Neural progenitor cell (in vitro differentiated cells): ENCODE data around the gene FGF7. TPM values are rescaled to one million over a fixed set of nuclear protein-coding genes. Genes with fewer than 3 reads are reported as not detected.
"Not testable (repeated sequence)": the region's sequence is repeated elsewhere in the genome, so short reads cannot be mapped to it uniquely, and the experiment has no call there.

Source experiments
- DNase-seq: peaks from one replicate; pipeline ENCODE4 v3.0.0-alpha.2; 2016; ENCODE audit warnings: low spot score
- H2AFZ ChIP-seq: fragments of 200-600 bp; sonication (generic); replicated peaks from 2 replicates; pipeline ENCODE4 v1.6.1; 2016; ENCODE audit warnings: antibody characterized with exemption
- H3F3A ChIP-seq: fragments of 200-600 bp; sonication (generic); 2 replicates; pipeline ENCODE4 v1.6.1; 2016; ENCODE audit warnings: antibody characterized with exemption, low read depth
- H3K27ac ChIP-seq: fragments of 200-600 bp; sonication (generic); 2 replicates; pipeline ENCODE4 v1.5.1; 2016; ENCODE audit warnings: mild to moderate bottlenecking
- H3K27me3 ChIP-seq: fragments of 200-600 bp; sonication (generic); 2 replicates; pipeline ENCODE4 v1.6.1; 2016; ENCODE audit warnings: mild to moderate bottlenecking, moderate library complexity
- H3K36me3 ChIP-seq: fragments of 200-600 bp; sonication (generic); 2 replicates; pipeline ENCODE4 v1.5.1; 2016
- H3K4me1 ChIP-seq: fragments of 200-600 bp; sonication (generic); 2 replicates; pipeline ENCODE4 v1.6.1; 2016; ENCODE audit warnings: mixed run types
- H3K4me2 ChIP-seq: fragments of 200-600 bp; sonication (generic); 2 replicates; pipeline ENCODE4 v1.6.1; 2016
- H3K4me3 ChIP-seq: fragments of 200-600 bp; sonication (generic); 2 replicates; pipeline ENCODE4 v1.5.1; 2016
- H3K79me2 ChIP-seq: fragments of 200-600 bp; sonication (generic); 2 replicates; pipeline ENCODE4 v1.6.1; 2016; ENCODE audit warnings: low read depth
- H3K9ac ChIP-seq: fragments of 200-600 bp; sonication (generic); 2 replicates; pipeline ENCODE4 v1.6.1; 2016
- H3K9me3 ChIP-seq: fragments of 200-600 bp; sonication (generic); 2 replicates; pipeline ENCODE4 v1.5.1; 2016; ENCODE audit warnings: low read depth
- H4K20me1 ChIP-seq: fragments of 200-600 bp; sonication (generic); 2 replicates; pipeline ENCODE4 v1.6.1; 2016; ENCODE audit warnings: low read depth
- H3K27ac Mint-ChIP-seq: 3 replicates; pipeline ENCODE4 v1.8.0; 2021; ENCODE audit warnings: mixed read lengths
- H3K27me3 Mint-ChIP-seq: 2 replicates; pipeline ENCODE4 v1.8.0; 2022; ENCODE audit warnings: low read depth, mild to moderate bottlenecking, inconsistent platforms, moderate library complexity, mixed read lengths; ENCODE audit not compliant: insufficient read depth
- H3K36me3 Mint-ChIP-seq: 3 replicates; pipeline ENCODE4 v1.8.0; 2021; ENCODE audit warnings: mixed read lengths
- H3K4me1 Mint-ChIP-seq: 3 replicates; pipeline ENCODE4 v1.8.0; 2021; ENCODE audit warnings: mixed read lengths
- H3K4me3 Mint-ChIP-seq: 3 replicates; pipeline ENCODE4 v1.8.0; 2021; ENCODE audit warnings: mild to moderate bottlenecking, moderate library complexity, mixed read lengths
- H3K9me3 Mint-ChIP-seq: 3 replicates; pipeline ENCODE4 v1.8.0; 2020; ENCODE audit warnings: mixed read lengths
- CTCF ChIP-seq: fragments of 200-600 bp; sonication (generic); IDR thresholded peaks from 2 replicates; pipeline ENCODE4 v1.5.1; 2017; ENCODE audit warnings: antibody characterized with exemption, mild to moderate bottlenecking
- EZH2 ChIP-seq: fragments of 200-600 bp; sonication (generic); IDR thresholded peaks from 2 replicates; pipeline ENCODE4 v1.6.1; 2017; ENCODE audit warnings: antibody characterized with exemption, mild to moderate bottlenecking, moderate library complexity
- EZH2phosphoT487 ChIP-seq: fragments of 200-600 bp; sonication (generic); IDR thresholded peaks from 2 replicates; pipeline ENCODE4 v1.6.1; 2017; ENCODE audit warnings: antibody characterized with exemption
- total RNA-seq: library from RNA; depleted of rRNA; stranded (reverse); fragments of >200 nt; gene quantifications from 2 replicates; pipeline ENCODE4 v1.2.3, GENCODE V29; 2015; ENCODE audit warnings: low replicate concordance

Gene FGF7
- total RNA-seq, 1 donor from 2014 or later = not detected

- H3K27me3 ChIP-seq = no peaks in the 10 kb centered on the region
- no peaks in the 10 kb centered on the region for H3K36me3 Mint-ChIP-seq
- H3K4me1 ChIP-seq = no peaks in the 10 kb centered on the region
- no peaks in the 10 kb centered on the region for H3K36me3 ChIP-seq
- H3K27ac Mint-ChIP-seq = no peak overlapping the region
- no peak overlapping the region for H3K9ac ChIP-seq
- H3K4me3 ChIP-seq = no peak overlapping the region
- no peaks in the 10 kb centered on the region for H3F3A ChIP-seq
- H3K27me3 Mint-ChIP-seq = no peaks in the 10 kb centered on the region
- H3K79me2 ChIP-seq = no peaks in the 10 kb centered on the region
- TF ChIP-seq EZH2phosphoT487 (no peak), CTCF (no peak), EZH2 (no peak)
- no peaks in the 10 kb centered on the region for H4K20me1 ChIP-seq
- H3K9me3 Mint-ChIP-seq = no peaks in the 10 kb centered on the region
- no peak overlapping the region for H3K27ac ChIP-seq
- H3K9me3 ChIP-seq = no peaks in the 10 kb centered on the region
- H2AFZ ChIP-seq = no peak overlapping the region
- H3K4me1 Mint-ChIP-seq = peaks cover 5% of the 10 kb centered on the region
- H3K4me3 Mint-ChIP-seq = no peak overlapping the region
- no peak overlapping the region for H3K4me2 ChIP-seq
- no peak for DNase-seq
These were observed 50.0 kb downstream of the FGF7 start for GRCh38 chr15:49473031-49473430.

- not testable (repeated sequence) for H3K9me3 ChIP-seq, H3K4me1 Mint-ChIP-seq, H4K20me1 ChIP-seq, H3K4me3 ChIP-seq, H2AFZ ChIP-seq, DNase-seq, H3K27me3 ChIP-seq, H3K27ac Mint-ChIP-seq, H3K36me3 ChIP-seq, H3K4me3 Mint-ChIP-seq, H3K4me1 ChIP-seq, H3K9ac ChIP-seq, H3K27me3 Mint-ChIP-seq, H3K4me2 ChIP-seq, H3K9me3 Mint-ChIP-seq, H3K27ac ChIP-seq, H3K79me2 ChIP-seq, H3K36me3 Mint-ChIP-seq, H3F3A ChIP-seq
These were observed 55.0 kb downstream of the FGF7 start for GRCh38 chr15:49478021-49478420.

GRCh38 chr15:49478982-49479381 lies 55.9 kb downstream of the FGF7 start:
- not testable (repeated sequence) for H3F3A ChIP-seq, H4K20me1 ChIP-seq, H3K27ac Mint-ChIP-seq, H3K4me2 ChIP-seq, H3K4me3 ChIP-seq, H3K27me3 ChIP-seq, DNase-seq, H3K4me1 ChIP-seq, H3K36me3 ChIP-seq, H3K79me2 ChIP-seq, H3K27ac ChIP-seq, H3K9me3 Mint-ChIP-seq, H3K4me3 Mint-ChIP-seq, H3K27me3 Mint-ChIP-seq, H3K4me1 Mint-ChIP-seq, H2AFZ ChIP-seq, H3K9ac ChIP-seq, H3K9me3 ChIP-seq, H3K36me3 Mint-ChIP-seq

- DNase-seq, H3K27ac Mint-ChIP-seq, H3K79me2 ChIP-seq, H3K9ac ChIP-seq, H3K9me3 Mint-ChIP-seq, H3K36me3 ChIP-seq, H3K27me3 ChIP-seq, H3K4me2 ChIP-seq, H3K4me1 ChIP-seq, H3K4me3 ChIP-seq, H3K27ac ChIP-seq, H3K27me3 Mint-ChIP-seq, H3K4me1 Mint-ChIP-seq, H3K9me3 ChIP-seq, H3F3A ChIP-seq, H2AFZ ChIP-seq, H3K36me3 Mint-ChIP-seq, H3K4me3 Mint-ChIP-seq, H4K20me1 ChIP-seq: not testable (repeated sequence)
These were observed 62.4 kb downstream of the FGF7 start for GRCh38 chr15:49485401-49485800.

- no peak for TF ChIP-seq CTCF
- Mint-ChIP-seq H3K27ac (no peak overlapping the region), H3K4me3 (no peak overlapping the region), H3K27me3 (no peaks in the 10 kb centered on the region), H3K9me3 (no peaks in the 10 kb centered on the region), H3K36me3 (no peaks in the 10 kb centered on the region), H3K4me1 (no peaks in the 10 kb centered on the region)
- H3K9me3 ChIP-seq = no peaks in the 10 kb centered on the region
- no peak overlapping the region for H3K4me2 ChIP-seq
- H3F3A ChIP-seq = no peaks in the 10 kb centered on the region
- no peak overlapping the region for H2AFZ ChIP-seq
- no peaks in the 10 kb centered on the region for H3K36me3 ChIP-seq
- no peak for DNase-seq
- no peak overlapping the region for H3K4me3 ChIP-seq
- no peaks in the 10 kb centered on the region for H4K20me1 ChIP-seq
- no peak overlapping the region for H3K9ac ChIP-seq
- no peak overlapping the region for H3K27ac ChIP-seq
- no peaks in the 10 kb centered on the region for H3K27me3 ChIP-seq
- no peaks in the 10 kb centered on the region for H3K4me1 ChIP-seq
- H3K79me2 ChIP-seq = no peaks in the 10 kb centered on the region
These were observed 67.9 kb downstream of the FGF7 start for GRCh38 chr15:49490966-49491365.
